ENCODE results near the gene FIGNL2.
"Not testable (repeated sequence)": the region's sequence is repeated elsewhere in the genome, so short reads cannot be mapped to it uniquely, and the experiment has no call there.

FIGNL2 gene

DNA sequence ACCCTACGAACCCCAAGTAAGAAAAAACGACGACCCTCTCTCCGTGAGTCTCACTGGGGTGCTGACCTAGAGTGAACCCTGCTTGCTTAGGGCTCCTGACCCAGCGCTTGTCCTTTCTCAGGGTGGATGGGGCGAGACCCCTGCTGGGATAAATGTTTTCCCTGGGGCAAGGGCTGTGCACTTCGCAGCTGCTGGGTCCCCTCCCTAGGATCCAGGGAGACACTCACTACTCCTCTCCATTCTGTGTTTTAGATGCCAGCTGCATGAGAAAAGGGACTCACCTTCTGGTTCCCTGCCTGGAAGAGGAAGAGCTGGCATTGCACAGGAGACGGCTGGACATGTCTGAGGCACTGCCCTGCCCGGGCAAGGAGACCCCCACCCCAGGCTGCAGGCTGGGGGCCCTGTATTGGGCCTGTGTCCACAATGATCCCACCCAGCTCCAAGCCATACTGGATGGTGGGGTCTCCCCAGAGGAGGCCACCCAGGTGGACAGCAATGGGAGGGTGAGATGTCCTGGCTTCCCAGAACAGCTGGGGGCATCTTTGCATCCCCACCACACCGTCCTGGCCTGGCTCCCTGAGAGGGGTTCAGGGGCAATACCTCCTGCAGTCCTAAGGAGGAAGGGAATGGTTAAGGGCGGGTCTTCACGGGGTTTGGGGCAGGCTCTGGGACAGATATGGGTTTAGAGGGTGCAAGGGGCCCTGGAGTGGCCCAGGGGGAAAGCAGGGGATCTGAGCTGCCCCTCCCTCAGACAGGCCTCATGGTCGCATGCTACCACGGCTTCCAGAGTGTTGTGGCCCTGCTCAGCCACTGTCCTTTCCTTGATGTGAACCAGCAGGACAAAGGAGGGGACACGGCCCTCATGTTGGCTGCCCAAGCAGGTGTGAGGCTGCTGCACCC, 40.0 kb upstream of the FIGNL2 start:
- ATAC-seq (ENCODE audit: low read depth) (no peak), DNase-seq (ENCODE audit: low spot score) (peak; percentile 21)
- H3K36me3 ChIP-seq (ENCODE audit: low read depth) = no peaks in the 10 kb centered on the region
- TF ChIP-seq, protein P1, sequence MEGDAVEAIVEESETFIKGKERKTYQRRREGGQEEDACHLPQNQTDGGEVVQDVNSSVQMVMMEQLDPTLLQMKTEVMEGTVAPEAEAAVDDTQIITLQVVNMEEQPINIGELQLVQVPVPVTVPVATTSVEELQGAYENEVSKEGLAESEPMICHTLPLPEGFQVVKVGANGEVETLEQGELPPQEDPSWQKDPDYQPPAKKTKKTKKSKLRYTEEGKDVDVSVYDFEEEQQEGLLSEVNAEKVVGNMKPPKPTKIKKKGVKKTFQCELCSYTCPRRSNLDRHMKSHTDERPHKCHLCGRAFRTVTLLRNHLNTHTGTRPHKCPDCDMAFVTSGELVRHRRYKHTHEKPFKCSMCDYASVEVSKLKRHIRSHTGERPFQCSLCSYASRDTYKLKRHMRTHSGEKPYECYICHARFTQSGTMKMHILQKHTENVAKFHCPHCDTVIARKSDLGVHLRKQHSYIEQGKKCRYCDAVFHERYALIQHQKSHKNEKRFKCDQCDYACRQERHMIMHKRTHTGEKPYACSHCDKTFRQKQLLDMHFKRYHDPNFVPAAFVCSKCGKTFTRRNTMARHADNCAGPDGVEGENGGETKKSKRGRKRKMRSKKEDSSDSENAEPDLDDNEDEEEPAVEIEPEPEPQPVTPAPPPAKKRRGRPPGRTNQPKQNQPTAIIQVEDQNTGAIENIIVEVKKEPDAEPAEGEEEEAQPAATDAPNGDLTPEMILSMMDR (IDR thresholded peaks at IDR 0.05; ENCODE audit: poor library complexity, severe bottlenecking) = no peak
- H3K27me3 ChIP-seq (ENCODE audit: insufficient read depth, poor library complexity, severe bottlenecking) = no peaks in the 10 kb centered on the region
- no peak overlapping the region for H3K27ac ChIP-seq (ENCODE audit: poor library complexity, severe bottlenecking)
- no peaks in the 10 kb centered on the region for H3K9me3 ChIP-seq (ENCODE audit: severe bottlenecking)
- no peak overlapping the region for H3K4me3 ChIP-seq (ENCODE audit: severe bottlenecking)
- no peaks in the 10 kb centered on the region for H3K4me1 ChIP-seq (ENCODE audit: insufficient read depth, poor library complexity, severe bottlenecking)

DNA sequence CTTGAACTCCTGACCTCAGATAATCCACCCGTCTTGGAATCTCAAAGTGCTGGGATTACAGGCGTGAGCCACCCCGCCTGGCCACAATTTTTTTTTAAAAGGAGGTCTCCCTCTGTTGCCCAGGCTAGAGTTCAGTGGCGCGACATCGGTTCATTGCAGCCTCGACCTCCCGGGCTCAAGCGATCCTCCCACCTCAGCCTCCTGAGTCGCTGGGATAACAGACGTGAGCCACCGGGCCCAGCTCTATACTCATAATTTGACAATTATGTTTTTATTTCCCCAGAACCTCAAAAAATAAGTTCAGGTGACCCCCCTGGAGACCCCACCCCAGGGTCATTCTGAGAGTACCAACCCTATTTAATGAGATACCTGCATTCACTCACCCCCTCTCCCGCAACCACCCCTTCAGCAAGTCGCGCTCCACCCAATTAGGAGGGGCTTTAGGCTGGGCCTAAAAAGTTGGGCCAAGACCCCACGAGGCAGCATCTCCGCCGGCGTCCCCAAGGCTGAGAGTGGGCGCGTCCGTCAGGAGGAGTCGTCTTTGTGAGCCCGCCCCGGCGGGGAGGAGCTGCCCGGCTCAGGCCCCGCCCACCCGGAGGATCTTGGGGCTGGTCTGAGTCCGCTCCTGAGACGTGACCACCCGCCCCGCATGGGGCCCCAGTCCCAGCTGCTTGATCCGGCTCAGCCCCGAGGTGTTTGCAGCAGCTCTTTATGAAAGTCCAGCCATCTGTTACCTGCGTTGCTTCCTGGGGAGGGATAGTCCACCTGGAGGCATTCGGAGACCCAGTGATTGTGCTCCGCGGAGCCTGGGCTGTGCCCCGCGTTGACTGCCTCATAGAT, 39.2 kb upstream of the FIGNL2 start, which contains the start of gene ANKRD33:
Gene ANKRD33 (plus strand): TSS at position 628 of the 840 bp plus-strand sequence. CDS start 84 bp downstream, at position 712.
- DNase-seq (ENCODE audit: low spot score) (peak; percentile 47), ATAC-seq (ENCODE audit: low read depth) (no peak)
- Histone ChIP-seq H3K36me3 (ENCODE audit: low read depth) (no peaks in the 10 kb centered on the region), H3K9me3 (ENCODE audit: severe bottlenecking) (no peaks in the 10 kb centered on the region), H3K4me1 (ENCODE audit: insufficient read depth, poor library complexity, severe bottlenecking) (no peaks in the 10 kb centered on the region), H3K27ac (ENCODE audit: poor library complexity, severe bottlenecking) (no peak within 1 kb of the TSS), H3K27me3 (ENCODE audit: insufficient read depth, poor library complexity, severe bottlenecking) (no peaks in the 10 kb centered on the region), H3K4me3 (ENCODE audit: severe bottlenecking) (no peak within 1 kb of the TSS)
- TF ChIP-seq, protein P1 (IDR thresholded peaks at IDR 0.05; ENCODE audit: poor library complexity, severe bottlenecking) = no peak

DNA sequence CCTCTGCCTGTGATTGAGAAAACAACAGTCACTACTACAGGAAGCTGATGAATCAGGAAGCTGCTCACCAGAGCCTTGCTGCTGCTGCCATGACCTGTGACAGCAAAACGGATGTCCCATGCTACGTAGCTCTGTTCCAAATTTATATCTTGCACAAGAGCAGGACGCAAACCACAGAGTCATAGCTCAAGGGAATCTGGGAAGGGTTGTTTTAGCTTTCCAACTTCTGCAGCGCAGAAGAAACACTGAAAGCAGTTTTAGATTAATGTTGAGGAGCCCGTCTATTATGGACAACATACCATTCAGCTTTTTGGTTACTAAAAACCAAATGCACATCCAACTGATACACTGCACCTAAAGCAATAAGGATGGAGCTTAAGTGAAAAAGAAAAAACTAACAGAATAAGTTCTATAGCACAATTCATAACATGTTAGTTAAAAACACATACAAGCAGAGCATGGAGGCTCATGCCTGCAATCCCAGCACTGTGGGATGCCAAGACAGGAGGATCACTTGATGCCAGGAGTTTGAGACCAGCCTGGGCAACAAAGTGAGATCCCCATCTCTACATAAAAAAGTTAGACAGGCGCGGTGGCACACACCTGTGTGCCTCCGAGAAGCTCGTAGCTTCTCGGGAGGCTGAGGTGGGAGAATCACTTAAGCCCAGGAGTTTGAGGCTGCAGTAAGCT, 37.6 kb upstream of the FIGNL2 start:
- H3K27me3 ChIP-seq (ENCODE audit: insufficient read depth, poor library complexity, severe bottlenecking) = no peaks in the 10 kb centered on the region
- H3K4me3 ChIP-seq (ENCODE audit: severe bottlenecking) = no peak overlapping the region
- ATAC-seq (ENCODE audit: low read depth) = peak; percentile 81
- H3K9me3 ChIP-seq (ENCODE audit: severe bottlenecking) = no peaks in the 10 kb centered on the region
- TF ChIP-seq, protein P1 (IDR thresholded peaks at IDR 0.05; ENCODE audit: poor library complexity, severe bottlenecking) = no peak
- H3K4me1 ChIP-seq (ENCODE audit: insufficient read depth, poor library complexity, severe bottlenecking) = no peaks in the 10 kb centered on the region
- no peaks in the 10 kb centered on the region for H3K36me3 ChIP-seq (ENCODE audit: low read depth)
- DNase-seq (ENCODE audit: low spot score) = no peak
- H3K27ac ChIP-seq (ENCODE audit: poor library complexity, severe bottlenecking) = no peak overlapping the region

DNA sequence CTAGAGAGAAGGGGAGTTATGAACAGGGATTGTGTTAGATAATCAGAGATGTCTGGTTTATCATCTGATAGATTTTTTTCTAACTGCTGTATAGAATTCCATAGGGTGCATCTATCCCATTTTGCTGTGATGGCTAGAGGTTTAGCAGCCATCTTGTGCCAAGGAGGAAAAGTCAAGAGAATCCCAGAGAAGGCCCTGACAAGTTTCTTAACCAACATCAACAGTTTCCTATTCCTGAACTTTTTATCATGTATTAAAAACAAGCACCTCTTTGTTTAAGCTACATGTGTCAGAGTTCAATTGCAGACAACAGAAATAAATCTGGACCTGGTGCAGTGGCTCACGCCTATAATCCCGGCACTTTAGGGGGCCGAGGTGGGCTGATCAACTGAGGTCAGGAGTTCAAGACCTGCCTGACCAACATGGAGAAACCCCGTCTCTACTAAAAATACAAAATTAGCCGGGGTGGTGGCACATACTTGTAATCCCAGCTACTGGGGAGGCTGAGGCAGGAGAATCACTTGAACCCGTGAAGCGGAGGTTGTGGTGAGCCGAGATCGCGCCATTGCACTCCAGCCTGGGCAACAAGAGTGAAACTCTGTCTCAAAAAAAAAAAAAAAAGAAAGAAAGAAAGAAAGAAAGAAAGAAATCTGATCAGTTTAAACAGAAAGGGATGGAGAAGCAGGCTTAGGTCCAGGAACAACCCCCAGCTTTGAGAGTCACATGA, 36.9 kb upstream of the FIGNL2 start:
- H3K9me3 ChIP-seq (ENCODE audit: severe bottlenecking); H3K4me3 ChIP-seq (ENCODE audit: severe bottlenecking); H3K4me1 ChIP-seq (ENCODE audit: insufficient read depth, poor library complexity, severe bottlenecking); H3K27me3 ChIP-seq (ENCODE audit: insufficient read depth, poor library complexity, severe bottlenecking); H3K36me3 ChIP-seq (ENCODE audit: low read depth); H3K27ac ChIP-seq (ENCODE audit: poor library complexity, severe bottlenecking); ATAC-seq (ENCODE audit: low read depth): not testable (repeated sequence)
- DNase-seq (ENCODE audit: low spot score) = peak; percentile 2

All from RWPE2 (cell line).